Measurements from ENCODE around the gene DRG2.

Gene DRG2

DNA sequence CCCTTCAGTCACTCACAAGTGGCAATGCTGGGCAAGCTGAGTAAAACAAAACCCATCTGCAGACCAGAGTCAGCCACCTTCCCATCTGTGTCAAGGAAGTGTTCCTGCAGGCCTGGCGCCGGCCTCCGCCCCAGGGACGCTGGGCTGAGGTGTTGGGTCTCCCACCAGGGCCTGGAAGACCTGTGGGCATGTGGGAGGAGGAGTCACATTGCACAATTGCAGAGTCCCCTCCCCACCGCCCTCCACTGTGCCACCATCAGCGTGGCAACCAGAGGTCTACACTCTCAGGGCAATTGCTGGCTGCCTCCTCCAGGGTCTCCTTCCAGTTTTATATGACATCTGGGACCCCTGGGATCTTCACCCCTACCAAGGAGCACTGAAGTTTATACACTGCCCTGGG, 17.8 kb downstream of the DRG2 start:
- Histone ChIP-seq H3K9me3 (replicated peaks in 1 of 2; ENCODE audit: control insufficient read depth in 2 of 2, insufficient read depth in 1 of 2, low read depth in 1 of 2, low read length in 2 of 2) (no peaks in the 10 kb centered on the region), H3K14ac (ENCODE audit: low read length) (no peak overlapping the region), H3K79me1 (ENCODE audit: low read depth, low read length) (peaks cover 3% of the 10 kb centered on the region), H3K4me3 (ENCODE audit: low read length in 2 of 2) (no peak overlapping the region), H3K4me2 (ENCODE audit: insufficient read depth, low read length, poor library complexity, severe bottlenecking) (no peak overlapping the region), H4K91ac (ENCODE audit: low read depth, low read length, poor library complexity) (no peak overlapping the region), H2BK15ac (ENCODE audit: low read length) (no peak overlapping the region), H3K4me1 (ENCODE audit: control insufficient read depth in 2 of 2, insufficient read depth in 1 of 2, low read depth in 1 of 2, low read length in 2 of 2) (peaks cover 0 to 20% of the 10 kb centered on the region in 2 donors), H3K9ac (ENCODE audit: low read depth, low read length, poor library complexity) (peak overlapping the region; percentile 3), H3K23ac (ENCODE audit: low read depth, low read length, poor library complexity) (no peak overlapping the region), H3K27me3 (ENCODE audit: control insufficient read depth in 3 of 3, insufficient read depth in 3 of 3, low read depth in 1 of 3, low read length in 3 of 3) (no peaks in the 10 kb centered on the region), H3K18ac (ENCODE audit: low read length) (no peak overlapping the region), H2BK12ac (ENCODE audit: low read length) (no peak overlapping the region), H2AFZ (ENCODE audit: low read length) (no peak overlapping the region), H2AK5ac (ENCODE audit: low read depth, low read length) (no peak overlapping the region), H3K27ac (replicated peaks; ENCODE audit: low read length) (no peak overlapping the region), H2BK120ac (ENCODE audit: low read depth, low read length) (no peak overlapping the region), H3K36me3 (replicated peaks in 1 of 2; ENCODE audit: control insufficient read depth in 2 of 2, insufficient read depth in 2 of 2, low read length in 2 of 2) (peaks cover 21 to 52% of the 10 kb centered on the region in 2 donors), H2BK5ac (ENCODE audit: low read length) (no peak overlapping the region), H4K8ac (ENCODE audit: low read depth, low read length) (no peak overlapping the region), H3K4ac (ENCODE audit: low read length) (no peak overlapping the region)
- DNase-seq (ENCODE audit: low spot score): no peak
- WGBS, 2 donors (ENCODE audit: extremely low coverage in 2 of 2, insufficient read length in 2 of 2, insufficient replicate concordance in 1 of 2): no CpG with 5 or more reads among the region's 6 CpGs

DNA sequence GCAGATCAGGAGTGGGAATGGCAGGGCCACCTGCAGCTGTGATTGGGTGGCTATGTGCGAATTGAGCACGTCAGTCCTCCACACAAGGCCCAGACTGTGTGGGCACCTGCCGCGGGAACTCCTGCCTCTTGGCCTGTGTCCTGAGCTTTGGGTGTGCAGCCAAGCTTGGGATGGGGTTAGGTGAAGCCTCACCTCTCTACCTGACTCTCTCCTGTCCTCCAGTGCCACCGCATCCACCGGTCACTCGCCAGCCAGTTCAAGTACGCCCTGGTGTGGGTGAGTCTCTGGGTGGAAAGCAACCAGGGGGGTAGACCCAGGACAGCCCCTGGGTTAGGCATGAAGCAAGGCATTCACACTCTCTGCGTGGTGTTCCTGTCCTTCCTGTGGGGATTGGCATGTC, 18.5 kb downstream of the DRG2 start:
- H3K79me1 ChIP-seq (ENCODE audit: low read depth, low read length): peaks cover 3% of the 10 kb centered on the region
- no peak overlapping the region for H3K14ac ChIP-seq (ENCODE audit: low read length)
- H3K4me3 ChIP-seq (ENCODE audit: low read length in 2 of 2): no peak overlapping the region

DNA sequence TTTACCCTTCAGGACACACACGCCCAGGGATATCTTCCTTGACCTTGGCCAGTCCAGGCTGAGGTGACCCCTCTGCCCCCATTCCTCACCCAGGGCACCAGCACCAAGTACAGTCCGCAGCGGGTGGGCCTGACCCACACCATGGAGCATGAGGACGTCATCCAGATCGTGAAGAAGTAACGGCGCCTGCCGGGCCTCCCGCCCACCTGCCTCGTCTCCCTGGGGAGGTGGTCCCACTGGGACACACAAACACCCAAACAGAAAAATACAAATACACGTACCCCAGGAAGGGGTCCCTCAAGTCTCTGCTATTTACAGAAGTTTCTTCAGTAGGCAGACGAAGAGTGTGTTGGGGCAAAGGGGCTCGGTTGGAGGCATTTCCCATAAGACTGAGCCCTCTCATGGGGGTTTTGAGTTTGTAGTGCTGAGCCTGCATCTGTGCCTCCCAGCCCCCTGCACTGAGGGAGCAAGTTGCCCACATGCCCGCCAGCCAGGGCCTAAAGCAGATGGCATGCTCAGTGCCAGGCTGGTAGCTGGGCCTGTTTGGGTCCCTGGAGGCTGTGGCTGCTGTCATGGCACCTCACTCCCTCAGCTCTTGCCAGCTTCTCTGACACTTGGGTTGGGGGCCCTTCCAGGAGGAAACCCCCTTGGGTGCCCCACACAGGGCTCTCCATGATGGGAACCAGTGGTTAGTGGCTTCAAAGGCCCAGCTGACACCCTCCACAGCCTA, 19.5 kb downstream of the DRG2 start:
- no peak overlapping the region for H3K4me2 ChIP-seq (ENCODE audit: insufficient read depth, low read length, poor library complexity, severe bottlenecking)
- no peak overlapping the region for H3K23ac ChIP-seq (ENCODE audit: low read depth, low read length, poor library complexity)
- WGBS, 2 donors (ENCODE audit: extremely low coverage in 2 of 2, insufficient read length in 2 of 2, insufficient replicate concordance in 1 of 2): no CpG with 5 or more reads among the region's 14 CpGs
- no peak overlapping the region for H2BK5ac ChIP-seq (ENCODE audit: low read length)
- no peak overlapping the region for H3K4ac ChIP-seq (ENCODE audit: low read length)
- no peak overlapping the region for H3K9ac ChIP-seq (ENCODE audit: low read depth, low read length, poor library complexity)
- H3K14ac ChIP-seq (ENCODE audit: low read length): no peak overlapping the region
- peaks cover 2% of the 10 kb centered on the region for H3K79me1 ChIP-seq (ENCODE audit: low read depth, low read length)
- H3K9me3 ChIP-seq (replicated peaks in 1 of 2; ENCODE audit: control insufficient read depth in 2 of 2, insufficient read depth in 1 of 2, low read depth in 1 of 2, low read length in 2 of 2): no peaks in the 10 kb centered on the region
- H2AFZ ChIP-seq (ENCODE audit: low read length): no peak overlapping the region
- H3K27me3 ChIP-seq (ENCODE audit: control insufficient read depth in 3 of 3, insufficient read depth in 3 of 3, low read depth in 1 of 3, low read length in 3 of 3): no peaks in the 10 kb centered on the region
- H2BK12ac ChIP-seq (ENCODE audit: low read length): no peak overlapping the region
- H2BK15ac ChIP-seq (ENCODE audit: low read length): no peak overlapping the region
- no peak overlapping the region for H4K8ac ChIP-seq (ENCODE audit: low read depth, low read length)
- no peak overlapping the region for H2BK120ac ChIP-seq (ENCODE audit: low read depth, low read length)
- no peak overlapping the region for H4K91ac ChIP-seq (ENCODE audit: low read depth, low read length, poor library complexity)
- peaks cover 7 to 25% of the 10 kb centered on the region in 2 donors for H3K4me1 ChIP-seq (ENCODE audit: control insufficient read depth in 2 of 2, insufficient read depth in 1 of 2, low read depth in 1 of 2, low read length in 2 of 2)
- no peak overlapping the region for H3K18ac ChIP-seq (ENCODE audit: low read length)
- no peak for DNase-seq (ENCODE audit: low spot score)
- peaks cover 14 to 37% of the 10 kb centered on the region in 2 donors for H3K36me3 ChIP-seq (replicated peaks in 1 of 2; ENCODE audit: control insufficient read depth in 2 of 2, insufficient read depth in 2 of 2, low read length in 2 of 2)
- H3K27ac ChIP-seq (replicated peaks; ENCODE audit: low read length): no peak overlapping the region
- no peak overlapping the region for H3K4me3 ChIP-seq (ENCODE audit: low read length in 2 of 2)
- H2AK5ac ChIP-seq (ENCODE audit: low read depth, low read length): no peak overlapping the region

More for the DNA sequence above, 18.5 kb downstream of the DRG2 start:
- H3K27ac ChIP-seq (replicated peaks; ENCODE audit: low read length): no peak overlapping the region
- no peak overlapping the region for H2AK5ac ChIP-seq (ENCODE audit: low read depth, low read length)
- H2BK15ac ChIP-seq (ENCODE audit: low read length): no peak overlapping the region
- no peak overlapping the region for H2BK120ac ChIP-seq (ENCODE audit: low read depth, low read length)
- no peak overlapping the region for H4K91ac ChIP-seq (ENCODE audit: low read depth, low read length, poor library complexity)
- peaks cover 0 to 20% of the 10 kb centered on the region in 2 donors for H3K4me1 ChIP-seq (ENCODE audit: control insufficient read depth in 2 of 2, insufficient read depth in 1 of 2, low read depth in 1 of 2, low read length in 2 of 2)
- no peak overlapping the region for H2BK12ac ChIP-seq (ENCODE audit: low read length)
- no peak overlapping the region for H3K4ac ChIP-seq (ENCODE audit: low read length)
- H3K18ac ChIP-seq (ENCODE audit: low read length): no peak overlapping the region
- WGBS, 2 donors (ENCODE audit: extremely low coverage in 2 of 2, insufficient read length in 2 of 2, insufficient replicate concordance in 1 of 2): no CpG with 5 or more reads among the region's 9 CpGs
- no peak overlapping the region for H3K23ac ChIP-seq (ENCODE audit: low read depth, low read length, poor library complexity)
- H2BK5ac ChIP-seq (ENCODE audit: low read length): no peak overlapping the region
- DNase-seq (ENCODE audit: low spot score): no peak
- no peak overlapping the region for H4K8ac ChIP-seq (ENCODE audit: low read depth, low read length)
- H3K36me3 ChIP-seq (replicated peaks in 1 of 2; ENCODE audit: control insufficient read depth in 2 of 2, insufficient read depth in 2 of 2, low read length in 2 of 2): peaks cover 20 to 46% of the 10 kb centered on the region in 2 donors
- H2AFZ ChIP-seq (ENCODE audit: low read length): no peak overlapping the region
- H3K4me2 ChIP-seq (ENCODE audit: insufficient read depth, low read length, poor library complexity, severe bottlenecking): no peak overlapping the region
- no peaks in the 10 kb centered on the region for H3K27me3 ChIP-seq (ENCODE audit: control insufficient read depth in 3 of 3, insufficient read depth in 3 of 3, low read depth in 1 of 3, low read length in 3 of 3)
- peak overlapping the region; percentile 3 for H3K9ac ChIP-seq (ENCODE audit: low read depth, low read length, poor library complexity)
- H3K9me3 ChIP-seq (replicated peaks in 1 of 2; ENCODE audit: control insufficient read depth in 2 of 2, insufficient read depth in 1 of 2, low read depth in 1 of 2, low read length in 2 of 2): no peaks in the 10 kb centered on the region

DNA sequence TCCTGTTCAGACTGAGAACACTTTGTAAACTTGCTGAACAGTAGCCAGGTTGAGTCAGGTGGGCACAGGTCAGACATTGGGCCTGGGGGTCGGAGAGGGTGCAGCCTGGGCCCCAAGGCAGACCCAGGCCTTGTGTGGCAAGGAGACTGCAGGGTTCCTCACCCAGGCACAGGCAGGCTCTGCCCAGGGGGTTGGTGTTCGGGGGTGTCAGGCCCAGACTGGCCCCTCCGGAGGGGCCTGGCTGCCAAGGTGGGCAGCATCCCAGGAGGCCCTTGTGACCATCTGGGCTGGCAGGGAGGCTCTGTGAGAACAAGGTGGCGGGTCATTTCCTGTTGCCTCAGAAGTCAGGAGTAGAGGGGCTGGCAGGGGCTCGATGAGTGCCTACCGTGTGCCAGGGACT, 20.2 kb downstream of the DRG2 start:
- no peak overlapping the region for H2BK12ac ChIP-seq (ENCODE audit: low read length)
- no peak overlapping the region for H3K4ac ChIP-seq (ENCODE audit: low read length)
- WGBS, 2 donors (ENCODE audit: extremely low coverage in 2 of 2, insufficient read length in 2 of 2, insufficient replicate concordance in 1 of 2): no CpG with 5 or more reads among the region's 6 CpGs
- H3K27me3 ChIP-seq (ENCODE audit: control insufficient read depth in 3 of 3, insufficient read depth in 3 of 3, low read depth in 1 of 3, low read length in 3 of 3): no peaks in the 10 kb centered on the region
- H2BK120ac ChIP-seq (ENCODE audit: low read depth, low read length): no peak overlapping the region
- no peak overlapping the region for H2BK5ac ChIP-seq (ENCODE audit: low read length)
- H3K4me3 ChIP-seq (ENCODE audit: low read length in 2 of 2): no peak overlapping the region
- H4K8ac ChIP-seq (ENCODE audit: low read depth, low read length): no peak overlapping the region
- no peak overlapping the region for H2AK5ac ChIP-seq (ENCODE audit: low read depth, low read length)
- no peak overlapping the region for H2BK15ac ChIP-seq (ENCODE audit: low read length)
- H3K27ac ChIP-seq (replicated peaks; ENCODE audit: low read length): no peak overlapping the region
- H3K4me1 ChIP-seq (ENCODE audit: control insufficient read depth in 2 of 2, insufficient read depth in 1 of 2, low read depth in 1 of 2, low read length in 2 of 2): peaks cover 9 to 25% of the 10 kb centered on the region in 2 donors
- H3K14ac ChIP-seq (ENCODE audit: low read length): no peak overlapping the region
- DNase-seq (ENCODE audit: low spot score): no peak
- H3K36me3 ChIP-seq (replicated peaks in 1 of 2; ENCODE audit: control insufficient read depth in 2 of 2, insufficient read depth in 2 of 2, low read length in 2 of 2): peaks cover 14 to 37% of the 10 kb centered on the region in 2 donors
- H4K91ac ChIP-seq (ENCODE audit: low read depth, low read length, poor library complexity): no peak overlapping the region
- no peak overlapping the region for H2AFZ ChIP-seq (ENCODE audit: low read length)
- H3K79me1 ChIP-seq (ENCODE audit: low read depth, low read length): peaks cover 2% of the 10 kb centered on the region
- no peak overlapping the region for H3K9ac ChIP-seq (ENCODE audit: low read depth, low read length, poor library complexity)
- H3K4me2 ChIP-seq (ENCODE audit: insufficient read depth, low read length, poor library complexity, severe bottlenecking): no peak overlapping the region
- H3K9me3 ChIP-seq (replicated peaks in 1 of 2; ENCODE audit: control insufficient read depth in 2 of 2, insufficient read depth in 1 of 2, low read depth in 1 of 2, low read length in 2 of 2): no peaks in the 10 kb centered on the region
- no peak overlapping the region for H3K23ac ChIP-seq (ENCODE audit: low read depth, low read length, poor library complexity)
- peak overlapping the region; percentile 30 for H3K18ac ChIP-seq (ENCODE audit: low read length)

Data from neuronal stem cell (in vitro differentiated cells).